Glomerular visceral epithelial cell (primary cell): ENCODE measurements around the gene DAO.

Experiments
- DNase-seq: peaks from one replicate; pipeline ENCODE4 v3.0.0-alpha.2; 2016; ENCODE audit errors: extremely low spot score

The DAO gene

DNA sequence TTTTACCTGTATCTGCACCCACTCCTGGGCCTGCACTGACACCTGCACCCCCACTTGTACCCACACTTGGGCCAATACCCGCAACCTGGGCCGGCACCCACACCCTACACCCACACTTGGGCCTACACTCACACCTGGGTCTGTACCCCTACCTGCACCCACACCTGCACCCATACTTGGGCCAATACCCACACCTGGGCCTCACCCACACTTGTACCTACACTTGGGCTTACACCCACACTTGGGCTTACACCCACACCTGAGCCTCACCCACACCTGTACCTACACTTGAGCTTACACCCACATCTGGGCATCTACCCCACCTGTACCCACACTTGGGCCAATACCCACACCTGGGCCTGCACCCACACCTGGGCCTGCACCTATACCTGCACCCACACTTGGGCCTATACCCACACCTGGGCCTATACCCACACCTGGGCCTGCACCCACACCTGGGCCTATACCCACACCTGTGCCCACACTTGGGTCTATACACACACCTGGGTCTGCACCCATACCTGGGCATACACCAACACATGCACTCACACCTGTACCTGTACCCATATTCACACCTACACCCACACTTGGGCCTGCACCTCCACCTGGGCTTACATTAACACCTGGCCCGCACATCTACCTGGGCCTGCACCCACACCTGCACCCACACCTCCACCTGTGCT lies 39.2 kb downstream of the DAO start:
- no peak for DNase-seq

DNA sequence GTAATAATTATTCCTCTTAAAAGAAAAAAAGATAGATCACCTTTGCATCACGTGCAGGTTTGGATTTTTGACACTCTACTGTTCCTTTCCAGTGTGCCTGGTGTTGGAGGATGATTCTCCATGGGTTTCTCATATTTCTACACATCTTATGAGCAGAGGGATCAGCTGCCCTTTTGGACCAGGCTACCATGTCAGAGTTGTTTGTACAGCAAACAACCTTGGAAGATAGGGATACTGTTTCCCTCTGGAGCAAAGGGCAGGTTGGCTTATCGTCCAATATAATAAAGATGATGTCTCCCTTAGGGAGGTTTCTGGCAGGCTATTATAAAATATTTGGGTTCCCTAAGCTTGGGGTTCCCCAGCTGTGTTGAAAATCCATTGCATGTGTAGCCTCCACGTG lies 42.1 kb downstream of the DAO start:
- no peak for DNase-seq

DNA sequence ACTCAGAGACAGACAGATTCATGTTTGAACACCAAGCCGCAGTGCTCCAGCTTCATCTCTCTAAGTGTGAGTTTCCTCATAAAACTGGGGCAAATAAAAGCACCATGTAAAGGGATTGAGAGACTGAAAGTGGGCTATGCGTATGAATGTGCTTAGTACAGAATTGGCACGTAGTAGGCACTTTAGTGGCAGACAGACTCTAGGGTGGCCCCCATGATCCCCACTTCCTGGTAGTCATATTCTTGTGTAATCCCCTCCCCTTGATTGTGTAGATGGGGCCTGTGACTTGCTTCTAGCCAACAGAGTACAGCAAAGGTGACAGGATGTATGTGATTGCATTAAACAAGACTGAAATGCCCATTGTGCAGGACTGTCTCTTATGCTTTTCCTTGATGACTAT lies 43.0 kb downstream of the DAO start:
- DNase-seq: no peak

DNA sequence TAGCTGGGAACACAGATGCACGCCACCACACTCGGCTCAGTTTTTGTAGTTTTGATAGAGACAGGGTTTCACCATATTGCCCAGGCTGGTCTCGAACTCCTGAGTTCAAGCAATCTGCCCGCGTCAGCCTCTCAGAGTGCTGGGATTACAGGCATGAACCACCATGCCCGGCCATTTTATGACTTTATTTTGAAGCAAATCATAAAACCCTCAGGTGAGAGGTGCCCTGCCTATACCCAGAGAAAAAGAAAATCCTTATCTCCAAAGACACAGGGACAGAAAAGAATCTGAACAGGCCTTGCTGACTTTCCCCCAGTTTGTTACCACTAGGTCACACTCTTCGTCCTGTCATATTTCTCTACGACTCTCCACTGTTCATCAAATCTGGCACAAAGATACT lies 48.8 kb downstream of the DAO start:
- DNase-seq: no peak

DNA sequence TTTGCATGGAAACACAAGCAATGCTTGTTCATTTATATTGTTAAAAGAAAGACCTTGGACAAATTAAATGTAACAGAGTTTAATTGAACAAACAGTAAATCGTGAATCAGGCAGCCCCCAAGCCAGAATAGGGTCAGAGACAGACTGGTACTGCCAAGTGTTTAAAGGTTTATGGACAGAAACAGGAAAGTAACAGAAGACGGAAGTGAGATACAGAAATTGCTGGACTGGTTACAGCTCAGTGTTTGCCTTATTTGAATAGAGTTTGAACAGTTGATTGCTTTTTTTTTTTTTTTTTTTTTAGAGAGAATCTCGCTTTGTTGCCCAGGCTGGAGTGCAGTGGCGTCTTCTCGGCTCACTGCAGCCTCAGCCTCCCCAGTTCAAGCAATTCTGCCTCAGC lies 50.3 kb downstream of the DAO start:
- no peak for DNase-seq

DNA sequence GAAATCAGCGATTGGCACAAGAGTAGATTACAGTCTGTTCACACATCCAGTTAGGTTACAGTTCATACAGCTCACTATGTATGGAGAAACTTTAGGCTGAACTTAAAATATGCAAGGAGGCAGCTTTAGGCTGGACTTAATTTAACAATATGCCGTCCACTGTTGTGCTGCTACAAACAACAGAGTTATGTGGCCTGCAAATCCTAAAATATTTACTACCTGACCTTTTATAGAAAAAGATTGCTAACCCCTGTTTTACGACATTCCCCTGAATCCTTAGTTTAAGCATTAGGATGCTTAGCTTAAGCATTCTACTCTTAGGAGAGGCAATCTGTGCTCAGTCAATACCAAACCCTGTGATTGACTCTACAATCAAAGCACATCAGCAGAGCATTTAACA lies 50.9 kb downstream of the DAO start:
- DNase-seq: no peak

DNA sequence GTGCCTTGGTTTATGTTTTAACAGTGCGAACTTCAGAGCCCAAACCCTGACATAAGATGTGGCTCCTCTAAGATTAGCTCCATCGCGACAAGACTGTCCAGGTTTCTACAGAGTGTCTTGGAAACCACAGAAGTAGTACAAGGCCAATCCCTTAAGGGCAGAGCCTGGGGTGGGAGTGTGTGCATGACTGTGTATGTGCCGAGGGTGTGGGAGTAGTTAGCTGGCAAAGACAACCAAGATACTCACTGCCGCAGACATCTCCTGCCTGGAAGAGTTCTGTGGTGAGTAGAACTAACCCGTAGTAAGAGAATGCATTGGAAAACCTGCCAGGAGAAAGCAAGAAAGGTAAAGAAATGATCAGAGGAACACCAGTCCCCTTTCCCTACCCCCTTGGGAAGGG lies 54.1 kb downstream of the DAO start:
- no peak for DNase-seq

DNA sequence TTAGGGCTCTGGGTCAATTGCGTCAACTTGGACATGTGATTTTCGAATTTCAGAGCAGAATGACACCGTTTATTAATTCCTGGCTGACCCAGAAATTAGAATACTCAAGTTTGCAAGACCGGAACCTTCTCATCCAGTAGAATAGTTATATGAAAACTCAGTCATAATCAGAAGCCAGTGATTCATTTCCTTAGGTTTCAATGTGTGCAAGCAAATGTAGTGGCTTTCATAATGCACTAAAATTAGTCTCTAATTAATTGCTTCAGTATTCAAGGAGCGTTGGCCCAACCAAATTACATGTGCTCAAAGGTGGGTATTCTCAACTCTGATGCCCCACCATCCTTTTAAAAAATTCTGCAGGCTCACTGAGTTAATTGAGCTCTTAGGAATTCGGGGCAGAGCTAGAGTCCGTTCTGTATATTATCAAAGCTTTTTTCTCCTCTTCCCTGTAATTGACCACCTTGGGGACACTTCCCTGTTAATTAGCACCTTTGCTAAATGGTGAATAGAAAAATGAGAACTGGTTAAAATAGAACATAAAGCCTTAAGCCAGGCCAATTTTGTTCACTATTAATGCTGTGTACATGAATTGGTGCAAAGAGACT lies 55.4 kb downstream of the DAO start:
- no peak for DNase-seq

DNA sequence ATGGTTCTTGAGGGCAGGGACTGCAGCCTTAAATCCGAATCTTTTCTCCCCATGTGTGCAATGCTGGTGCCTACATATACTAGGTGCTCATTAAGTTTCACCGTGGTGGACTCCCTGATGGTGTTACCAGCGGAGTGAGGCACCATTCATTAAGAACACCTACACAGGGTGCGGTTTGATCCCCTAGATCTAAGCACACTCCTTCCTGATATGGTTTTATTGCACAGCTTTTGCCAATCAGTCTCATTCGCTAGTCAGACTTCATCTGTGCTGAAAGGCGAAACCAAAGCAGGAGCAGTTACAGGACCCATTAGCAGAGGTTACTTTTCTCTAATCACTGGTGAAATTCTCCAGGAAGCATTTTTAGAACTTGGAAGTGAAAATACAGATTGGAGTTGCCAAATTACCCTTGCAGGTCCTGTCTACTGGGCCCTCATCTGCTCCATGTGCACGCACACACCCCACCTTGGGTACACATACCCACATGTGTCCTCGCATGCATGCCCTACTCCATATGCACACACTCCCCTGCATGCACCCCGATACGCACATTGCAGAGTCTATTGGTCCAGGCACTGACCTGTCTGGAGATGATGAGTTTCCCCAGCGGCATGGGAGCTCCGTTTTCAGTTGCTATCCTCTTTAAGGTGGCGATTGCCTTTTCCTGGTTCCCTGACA lies 58.5 kb downstream of the DAO start:
- no peak for DNase-seq

DNA sequence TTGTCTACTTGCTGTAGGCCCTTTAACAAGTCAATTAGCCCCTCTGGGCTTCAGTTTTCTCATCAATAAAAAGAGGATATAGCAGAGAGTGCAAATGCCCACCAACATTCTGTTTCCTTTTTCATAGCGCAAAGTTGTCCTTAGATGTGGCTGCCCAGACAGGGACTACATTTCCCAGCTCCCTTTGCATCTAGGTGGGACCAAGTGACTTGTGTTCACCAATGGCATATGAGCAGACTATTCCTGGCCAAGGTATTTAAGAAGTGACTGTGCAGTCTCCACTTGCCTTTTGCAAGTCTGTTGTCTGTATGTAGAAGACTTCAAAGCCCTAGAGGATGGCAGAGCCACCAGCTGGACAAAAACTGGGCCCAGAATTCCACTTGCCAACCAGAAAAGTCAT lies 59.7 kb downstream of the DAO start:
- DNase-seq: no peak

DNA sequence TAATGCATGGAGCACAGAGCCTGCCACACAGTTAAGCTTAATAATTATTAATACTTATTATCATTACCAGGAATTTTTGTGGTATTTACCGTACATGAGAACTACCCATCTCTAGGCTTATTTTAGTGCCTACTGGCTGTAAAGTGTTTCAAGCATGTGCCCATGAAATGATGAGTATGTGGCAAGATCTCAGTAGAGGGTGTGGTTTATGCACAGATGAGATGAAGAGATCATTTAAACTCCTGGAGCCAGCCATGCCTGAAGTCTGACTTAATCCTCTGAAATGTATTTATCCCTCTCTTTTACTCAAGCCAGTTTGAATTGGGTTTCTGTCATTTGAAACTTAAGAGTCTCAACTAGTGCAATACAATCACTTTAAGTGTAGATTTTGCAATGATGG lies 60.2 kb downstream of the DAO start:
- no peak for DNase-seq

DNA sequence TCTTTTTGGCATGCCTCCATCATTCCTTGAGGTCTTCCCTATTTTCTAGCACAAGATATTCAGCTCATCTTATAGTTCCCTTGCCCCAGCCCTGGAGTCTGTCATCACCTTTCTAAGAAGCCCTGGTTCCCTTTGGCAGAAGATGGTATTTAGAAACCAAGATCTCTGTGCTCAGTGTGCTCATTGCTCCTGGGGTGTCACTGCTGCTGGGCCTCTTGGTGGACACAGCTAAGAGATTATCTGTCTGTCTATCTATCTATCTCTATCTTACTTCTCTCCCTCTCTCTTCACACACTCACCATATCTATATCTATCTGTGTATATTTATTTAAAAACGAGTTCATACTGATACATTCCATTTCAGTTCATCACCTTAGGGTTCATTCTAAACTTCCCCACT lies 67.2 kb downstream of the DAO start:
- no peak for DNase-seq

DNA sequence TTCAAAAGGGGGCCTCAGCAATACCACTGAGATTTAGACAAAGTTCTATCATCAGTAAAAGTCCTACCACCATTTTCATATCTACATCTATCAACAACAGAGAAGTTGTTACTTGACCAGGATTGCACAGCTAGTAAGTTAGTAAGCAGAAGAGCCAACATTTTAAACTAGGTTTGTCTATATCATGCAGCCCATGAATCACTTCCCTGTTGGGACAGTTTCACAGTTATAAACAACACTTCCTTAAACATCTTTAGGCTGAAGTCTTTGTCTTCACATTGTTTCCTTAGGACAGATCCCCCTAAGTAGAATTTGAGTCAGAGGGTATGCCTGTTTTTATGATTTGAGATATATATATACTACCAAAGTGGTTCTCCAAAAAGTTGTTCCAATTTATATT lies 68.5 kb downstream of the DAO start:
- DNase-seq: no peak

DNA sequence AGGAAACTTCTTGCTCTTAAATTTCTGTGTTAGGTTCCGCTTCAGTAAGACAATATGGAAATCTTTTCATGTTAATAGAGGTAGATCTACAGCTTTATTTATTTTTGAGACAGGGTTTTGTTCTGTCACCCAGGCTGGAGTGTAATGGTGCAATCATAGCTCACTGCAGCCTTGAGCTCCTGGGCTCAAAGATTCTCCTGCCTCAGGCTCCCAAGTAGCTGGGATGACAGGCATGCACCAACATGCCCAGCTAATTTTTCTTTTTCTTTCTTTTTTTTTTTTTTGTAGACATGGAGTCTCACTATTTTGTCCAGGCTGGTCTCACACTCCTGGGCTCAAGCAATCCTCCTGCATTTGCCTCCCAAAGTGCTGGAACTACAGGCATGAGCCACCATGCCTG lies 70.1 kb downstream of the DAO start:
- no peak for DNase-seq
